HG02943 (cell line): ENCODE measurements around the gene SLC32A1.

ENCODE experiments used
- ATAC-seq: cut with Tn5 transposase; IDR thresholded peaks from one replicate; pipeline ENCODE4 v1.9.1; 2021; ENCODE audit warnings: mild to moderate bottlenecking, low read depth, moderate library complexity; ENCODE audit not compliant: unreplicated experiment

The SLC32A1 gene

DNA sequence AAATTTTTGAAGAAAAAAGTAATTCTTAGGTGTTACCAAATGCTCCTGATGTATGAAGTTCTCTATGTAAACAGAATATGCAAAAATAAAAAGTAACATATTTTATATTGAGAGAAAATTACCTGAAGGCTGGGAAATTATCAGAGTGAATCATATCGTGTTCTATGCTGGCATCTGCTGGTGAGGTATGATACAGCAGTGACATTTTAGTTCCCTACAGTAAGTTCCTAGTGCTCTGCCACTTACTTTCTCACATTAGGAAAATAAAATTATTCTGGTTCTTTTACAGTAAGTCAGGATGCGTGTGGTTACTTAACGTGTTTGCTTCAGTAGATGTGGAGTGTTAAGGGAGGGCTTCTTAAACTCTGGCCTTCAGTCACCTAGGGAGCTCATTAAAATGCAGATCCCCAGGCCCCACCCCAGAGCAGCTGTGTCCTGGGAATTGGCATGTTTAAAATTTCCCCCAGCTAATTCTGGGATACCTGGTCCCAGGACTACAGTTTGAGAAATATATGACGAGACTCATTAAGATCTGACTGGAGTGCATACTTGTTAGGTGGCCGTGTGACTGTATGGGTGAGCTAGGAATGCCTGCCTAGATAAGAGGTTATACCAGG lies 27.2 kb downstream of the SLC32A1 start:
- ATAC-seq: no peak

DNA sequence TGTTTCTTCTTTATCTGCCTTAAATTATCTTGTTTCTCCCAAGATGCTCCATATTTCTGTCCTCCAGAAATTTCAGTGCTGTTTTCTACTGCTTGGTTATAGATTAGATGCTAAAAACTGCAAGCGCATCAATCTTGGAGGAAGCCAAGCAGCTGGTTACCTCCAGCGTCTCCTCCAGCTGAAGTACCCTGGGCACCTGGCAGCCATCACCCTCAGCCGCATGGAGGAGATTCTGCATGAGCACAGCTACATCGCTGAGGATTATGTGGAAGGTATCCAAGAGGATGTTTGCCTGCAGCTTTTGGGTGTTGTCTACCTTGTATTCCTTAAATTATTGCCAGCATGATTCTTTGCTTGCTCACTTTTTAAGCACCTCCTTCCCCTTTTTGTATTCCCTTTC lies 27.7 kb downstream of the SLC32A1 start:
- no peak for ATAC-seq

DNA sequence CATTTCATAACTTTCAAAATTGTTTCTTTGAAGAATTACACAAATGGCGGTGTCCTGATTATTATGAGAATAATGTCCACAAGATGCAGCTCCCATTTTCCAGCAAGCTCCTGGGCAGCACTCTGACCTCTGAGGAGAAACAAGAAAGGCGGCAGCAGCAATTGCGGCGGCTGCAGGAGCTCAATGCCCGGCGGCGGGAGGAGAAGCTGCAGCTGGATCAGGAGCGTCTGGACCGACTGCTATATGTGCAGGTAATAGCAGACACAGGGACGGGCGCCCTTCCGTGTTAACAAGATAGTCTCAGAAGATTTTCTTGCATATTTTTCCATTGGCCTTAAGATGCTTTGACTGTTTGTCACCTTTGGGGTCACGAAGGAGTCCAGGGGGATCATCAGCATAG lies 30.6 kb downstream of the SLC32A1 start:
- no peak for ATAC-seq

DNA sequence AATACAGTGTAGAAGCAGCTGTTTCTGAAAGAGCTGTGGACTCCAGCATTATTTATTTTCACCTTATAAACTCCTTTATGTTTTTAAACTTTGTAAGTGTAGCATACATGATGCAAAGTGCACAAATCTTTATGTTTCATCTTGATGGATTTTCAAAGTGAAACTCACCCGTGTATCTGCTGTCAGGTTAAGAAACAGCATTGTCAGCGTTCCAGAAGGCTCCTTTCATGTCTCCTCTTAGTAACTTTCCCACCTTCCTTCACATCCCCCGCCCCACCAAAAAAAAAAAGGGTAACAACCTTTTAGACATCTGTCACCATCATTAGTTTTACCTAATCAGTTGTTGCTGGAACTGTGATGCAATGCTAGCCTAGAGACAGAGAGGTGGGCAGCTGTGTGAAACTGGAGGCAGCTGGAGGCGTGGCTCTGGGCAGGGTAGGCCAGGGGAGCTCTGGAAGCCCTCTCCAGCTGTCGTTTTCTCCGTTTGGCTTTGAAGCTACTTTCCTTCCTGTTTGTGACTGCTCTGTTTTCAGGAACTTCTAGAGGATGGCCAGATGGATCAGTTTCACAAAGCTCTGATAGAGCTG lies 31.1 kb downstream of the SLC32A1 start:
- no peak for ATAC-seq

DNA sequence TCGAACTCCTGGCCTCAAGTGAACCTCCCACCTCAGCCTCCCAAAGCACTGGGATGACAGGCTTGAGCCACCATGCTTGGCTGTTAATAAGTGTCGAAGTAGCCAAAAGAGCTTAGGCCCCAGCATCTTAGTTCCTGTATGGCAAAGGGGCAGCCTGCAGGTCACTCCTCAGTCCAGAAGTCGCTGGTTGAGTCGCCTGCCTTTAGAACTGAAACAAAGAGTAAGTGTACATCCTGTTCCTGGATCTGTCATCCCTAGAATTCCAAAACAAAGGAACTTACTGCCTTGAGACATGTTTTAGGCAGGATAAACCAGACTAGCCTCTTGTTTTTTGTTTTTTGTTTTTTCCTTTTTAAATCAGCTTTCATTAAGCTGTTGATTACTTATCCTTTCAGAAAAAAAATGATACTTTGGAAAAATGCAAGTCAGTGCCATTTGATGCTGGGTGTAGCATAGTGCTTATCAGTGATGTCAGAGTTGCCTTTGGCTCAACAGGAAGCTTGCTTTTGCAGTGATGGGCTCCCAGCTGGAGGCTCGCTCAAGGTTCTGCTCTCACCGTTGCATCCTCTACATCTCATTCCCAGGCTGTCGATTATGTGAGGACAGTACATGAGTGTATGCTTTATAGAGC lies 33.0 kb downstream of the SLC32A1 start:
- ATAC-seq: no peak

DNA sequence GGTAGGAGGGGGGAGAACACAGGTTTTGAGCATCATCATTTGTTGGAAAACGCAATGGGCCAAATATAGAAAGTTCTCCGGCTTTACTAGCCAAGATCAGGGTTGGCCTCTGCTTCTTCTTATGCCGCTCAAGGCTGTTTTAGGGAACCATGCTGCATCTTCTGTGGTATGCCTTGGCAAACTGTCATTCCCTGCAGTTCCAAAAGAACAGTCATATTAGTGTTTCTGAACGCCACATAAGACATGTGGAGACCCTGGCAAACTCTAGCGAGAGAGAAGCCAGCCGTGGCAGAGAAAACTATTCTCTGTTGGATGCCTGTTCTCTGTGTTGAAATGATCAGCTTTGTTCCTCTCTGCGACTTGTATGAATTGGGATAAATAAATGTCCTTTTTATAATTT lies 34.8 kb downstream of the SLC32A1 start:
- ATAC-seq: no peak

DNA sequence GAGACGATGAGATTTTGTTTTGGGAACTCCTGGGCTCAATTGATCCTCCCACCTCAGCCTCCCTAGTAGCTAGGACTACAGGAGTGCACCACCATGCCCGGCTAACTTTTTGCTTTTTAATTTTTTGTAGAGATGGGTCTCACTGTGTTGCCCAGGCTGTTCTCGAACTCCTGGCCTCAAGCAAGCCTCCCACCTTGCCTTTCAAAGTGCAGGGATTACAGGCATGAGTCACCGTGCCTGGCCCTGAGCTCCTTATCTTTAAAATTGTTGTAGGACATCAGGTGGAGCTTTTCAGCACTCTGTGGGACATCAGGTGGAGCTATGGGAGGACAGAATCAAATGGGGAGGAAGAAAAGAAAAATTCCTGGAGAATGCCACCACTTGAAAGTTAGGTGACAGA lies 36.7 kb downstream of the SLC32A1 start:
- ATAC-seq: no peak

DNA sequence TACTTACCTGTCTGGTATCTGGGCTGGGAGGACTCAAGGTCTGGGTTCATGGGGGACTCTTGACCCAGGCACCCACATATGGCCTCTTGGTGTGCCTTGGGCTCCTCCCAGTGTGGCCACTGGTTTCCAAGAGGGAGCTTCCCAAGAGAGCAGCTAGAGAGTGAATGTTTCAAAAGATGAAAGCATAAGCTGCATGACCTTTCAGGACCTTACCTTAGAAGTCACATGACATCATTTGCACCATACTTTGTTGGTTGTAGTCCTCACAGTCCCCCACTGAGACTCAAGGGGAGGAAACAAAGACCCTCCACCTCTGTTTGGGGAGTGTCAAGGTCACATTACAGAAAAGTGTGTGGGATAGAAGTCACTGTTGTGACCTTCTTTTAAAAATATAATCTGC lies 37.9 kb downstream of the SLC32A1 start:
- ATAC-seq: no peak

DNA sequence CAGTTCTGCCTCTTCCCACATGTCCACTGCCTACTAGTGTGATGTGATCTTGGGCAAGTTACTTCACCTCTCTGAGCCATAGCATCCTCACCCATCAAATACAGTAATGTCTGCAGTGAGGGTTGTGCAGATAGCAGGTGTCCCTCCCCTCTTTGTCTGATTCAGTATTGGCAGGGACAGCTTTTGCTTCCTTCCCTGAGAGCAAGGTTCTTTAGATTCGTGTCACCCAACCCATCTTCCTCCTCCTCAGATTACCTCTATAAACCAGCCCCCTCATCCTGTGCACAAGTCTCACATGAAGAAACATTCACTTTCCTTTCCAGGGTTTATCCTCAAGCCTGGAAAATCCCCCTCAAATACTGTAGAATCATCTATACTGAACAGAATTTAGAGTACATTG lies 39.3 kb downstream of the SLC32A1 start:
- ATAC-seq: no peak

DNA sequence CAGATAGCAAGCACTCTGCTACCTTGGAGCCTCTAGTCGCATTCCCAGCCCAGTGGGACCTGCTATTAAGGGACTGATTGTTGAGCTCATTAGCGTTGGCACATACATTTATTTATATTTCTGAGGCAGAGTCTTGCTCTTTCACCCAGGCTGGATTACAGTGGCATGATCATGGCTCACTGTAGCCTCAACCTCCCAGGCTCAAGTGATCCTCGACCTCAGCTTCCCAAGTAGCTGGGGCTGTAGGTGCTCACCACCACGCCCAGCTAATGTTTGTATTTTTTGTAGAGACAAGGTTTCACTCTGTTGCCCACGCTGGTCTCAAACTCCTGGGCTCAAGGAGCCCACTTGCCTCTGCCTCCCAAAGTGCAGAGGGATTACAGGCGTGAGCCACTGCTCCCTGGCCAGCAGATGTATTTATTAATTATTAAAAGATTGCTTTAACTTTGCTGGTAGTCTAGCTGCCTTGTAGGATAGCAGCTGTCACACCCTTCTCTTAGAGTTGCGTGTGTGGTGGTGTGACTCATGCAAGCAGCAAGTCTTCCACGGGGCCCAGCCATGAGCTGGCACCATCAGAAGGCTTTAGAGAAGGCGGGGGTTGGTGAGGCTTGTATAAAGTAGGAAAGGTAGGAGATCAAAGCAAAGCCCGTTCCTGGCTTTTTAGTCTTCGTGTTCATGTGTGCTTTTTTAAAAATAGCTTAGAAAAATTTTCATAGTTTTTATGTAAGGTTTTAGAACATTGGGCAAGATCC lies 40.5 kb downstream of the SLC32A1 start:
- no peak for ATAC-seq

DNA sequence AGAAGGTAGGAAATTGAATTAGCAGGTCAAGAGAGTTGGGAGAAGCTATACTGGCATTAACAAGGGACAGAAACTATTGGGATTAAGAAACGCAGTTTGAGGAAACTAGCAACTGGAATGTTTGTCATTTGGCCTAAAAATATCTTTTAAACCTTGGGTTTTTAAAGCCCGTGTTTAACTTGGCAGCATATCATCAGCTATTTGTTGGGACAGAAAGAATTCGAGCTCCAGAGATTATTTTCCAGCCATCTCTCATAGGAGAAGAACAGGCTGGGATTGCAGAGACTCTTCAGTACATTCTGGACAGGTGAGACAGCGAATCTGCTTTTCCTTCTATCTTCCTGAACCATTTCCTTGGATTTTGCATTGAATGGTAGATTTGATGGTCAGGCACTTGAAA lies 41.8 kb downstream of the SLC32A1 start:
- no peak for ATAC-seq

DNA sequence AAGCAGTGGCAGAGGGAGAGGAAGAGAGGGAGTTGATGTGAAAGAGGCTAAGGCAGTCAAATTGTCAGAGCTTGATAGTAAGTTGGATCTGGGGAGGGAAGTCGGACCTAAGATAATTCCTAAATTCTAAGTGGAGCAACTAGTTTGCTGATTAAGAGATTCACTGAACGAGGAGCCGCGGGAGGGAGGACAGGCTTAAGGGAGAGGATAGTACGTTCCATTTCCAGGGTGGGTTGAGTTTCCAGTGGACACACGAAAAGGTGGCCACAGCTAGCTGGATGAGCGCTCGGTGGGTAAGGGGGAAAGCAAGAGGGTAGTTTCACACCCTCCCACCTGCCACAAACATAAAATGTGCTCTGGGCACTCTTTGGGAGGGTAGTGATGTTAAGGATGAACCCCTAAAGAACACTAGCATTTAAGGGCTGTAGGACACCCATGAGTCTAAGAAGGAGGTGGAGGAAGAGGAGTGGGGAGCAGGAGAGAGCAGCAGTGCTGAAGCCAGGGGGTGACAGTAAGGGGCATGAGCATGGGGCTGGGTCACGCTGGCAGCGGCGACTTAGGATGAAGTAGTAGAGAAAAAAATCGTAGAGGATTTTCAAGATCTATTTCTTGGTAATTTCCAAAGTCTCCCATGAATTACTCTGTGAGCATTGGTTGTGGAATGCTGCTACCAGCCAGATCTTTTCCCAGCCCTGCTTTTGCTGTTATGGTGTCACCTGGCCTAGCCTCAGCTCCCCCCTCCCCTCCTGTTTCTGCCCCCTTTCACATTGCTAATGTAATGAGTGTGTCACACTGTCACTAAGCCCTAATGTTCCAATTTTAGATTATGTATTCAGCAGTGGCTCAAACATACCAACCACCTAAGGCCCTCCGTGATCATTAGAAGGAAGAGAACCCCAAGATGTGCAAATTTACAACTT lies 45.4 kb downstream of the SLC32A1 start:
- no peak for ATAC-seq

DNA sequence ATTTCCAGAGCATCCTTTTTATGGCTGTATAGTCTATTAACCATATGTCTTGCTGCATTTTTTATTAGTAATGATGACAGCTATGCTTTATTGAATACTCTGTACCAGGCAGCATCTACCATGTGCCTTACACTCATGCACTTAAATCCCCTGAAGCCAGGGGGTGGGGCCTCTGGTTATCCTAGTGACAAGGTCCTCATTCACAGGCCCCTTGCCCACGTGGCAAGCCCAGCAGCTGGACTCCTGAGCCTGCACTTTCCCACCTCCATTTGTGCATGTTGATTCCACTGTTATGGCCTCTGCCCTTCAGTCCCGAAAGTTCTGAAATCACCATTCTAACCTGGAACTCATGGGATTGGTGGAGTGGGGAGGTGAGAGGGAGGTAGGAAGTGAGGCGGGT lies 46.3 kb downstream of the SLC32A1 start:
- no peak for ATAC-seq

DNA sequence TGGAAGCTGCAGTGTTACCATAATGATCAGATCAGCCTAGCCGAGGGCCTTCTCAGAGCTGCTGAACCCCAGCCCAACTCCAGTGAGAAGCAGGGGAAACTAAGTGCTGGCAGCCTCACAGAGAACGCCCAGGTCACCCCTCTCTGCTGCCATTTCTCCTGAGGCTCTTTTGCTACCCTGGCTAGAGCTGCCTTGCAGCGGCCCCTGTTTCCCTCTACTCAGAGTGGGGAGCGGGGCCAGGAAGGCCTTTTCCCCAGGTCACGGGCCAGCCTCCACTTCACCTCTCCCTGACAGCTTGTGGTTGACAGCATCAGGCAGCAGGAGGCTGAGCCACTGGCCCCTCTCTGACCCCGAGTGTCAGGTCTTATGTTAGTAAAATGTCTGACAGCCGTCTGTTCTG lies 46.7 kb downstream of the SLC32A1 start:
- ATAC-seq: no peak

DNA sequence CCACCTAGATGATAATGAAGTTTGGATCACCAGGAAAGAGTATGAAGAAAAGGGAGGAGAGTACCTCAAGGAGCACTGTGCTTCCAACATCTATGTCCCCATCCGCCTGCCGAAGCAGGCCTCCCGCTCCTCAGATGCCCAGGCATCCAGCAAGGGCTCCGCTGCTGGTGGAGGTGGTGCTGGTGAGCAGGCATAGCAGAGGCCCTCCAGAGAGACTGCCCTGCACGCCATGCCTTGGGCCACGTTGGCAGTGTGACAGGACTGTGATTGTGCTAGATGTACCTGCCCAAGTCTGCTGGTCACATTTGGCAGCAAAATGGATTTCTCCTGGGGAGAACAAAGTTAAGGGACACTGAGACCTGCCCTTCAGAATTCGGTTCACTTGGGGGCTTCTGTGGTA lies 47.3 kb downstream of the SLC32A1 start:
- ATAC-seq: no peak

DNA sequence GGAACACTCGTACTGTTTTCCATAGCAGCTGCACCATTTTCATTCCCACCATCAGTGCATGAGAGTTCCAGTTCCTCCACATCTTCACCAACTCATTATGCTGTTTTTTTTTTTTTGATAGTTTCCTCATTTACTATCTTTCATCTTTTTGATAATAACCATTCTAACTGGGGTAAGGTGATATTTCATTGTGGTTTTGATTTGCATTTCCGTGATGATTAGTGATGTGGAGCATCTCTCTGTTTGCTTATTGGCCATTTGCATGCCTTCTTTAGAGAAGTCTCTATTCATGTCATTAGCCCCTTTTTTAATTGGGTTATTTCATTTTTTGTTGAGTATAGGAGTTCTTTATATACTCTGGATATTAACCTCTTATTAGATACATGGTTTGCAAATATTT lies 49.9 kb downstream of the SLC32A1 start:
- no peak for ATAC-seq

DNA sequence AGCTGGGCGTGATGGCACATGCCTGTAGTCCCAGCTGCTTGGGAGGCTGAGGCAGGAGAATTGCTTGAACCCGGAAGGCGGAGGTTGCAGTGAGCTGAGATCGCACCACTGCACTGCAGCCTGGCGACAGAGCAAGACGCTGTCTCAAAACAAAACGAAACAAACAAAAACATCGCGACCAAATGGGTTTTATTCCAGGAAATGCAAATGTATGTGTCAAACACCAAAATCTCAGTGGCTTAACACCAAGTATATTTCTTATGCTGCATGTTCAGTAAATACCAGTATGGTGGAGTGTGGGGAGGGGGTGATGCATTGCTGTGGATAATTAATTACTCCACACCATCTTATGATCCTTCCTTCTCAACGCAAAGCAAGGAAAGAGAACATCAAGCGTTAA lies 52.1 kb downstream of the SLC32A1 start:
- no peak for ATAC-seq
